GM10847 (cell line): Measurements from ENCODE around the gene EPHB1.

ENCODE experiments used
- POLR2A ChIP-seq: IDR thresholded peaks from 2 replicates; pipeline ENCODE4 v1.6.1; 2011; ENCODE audit not compliant: insufficient read length; ENCODE audit errors: extremely low read depth

The EPHB1 gene

DNA sequence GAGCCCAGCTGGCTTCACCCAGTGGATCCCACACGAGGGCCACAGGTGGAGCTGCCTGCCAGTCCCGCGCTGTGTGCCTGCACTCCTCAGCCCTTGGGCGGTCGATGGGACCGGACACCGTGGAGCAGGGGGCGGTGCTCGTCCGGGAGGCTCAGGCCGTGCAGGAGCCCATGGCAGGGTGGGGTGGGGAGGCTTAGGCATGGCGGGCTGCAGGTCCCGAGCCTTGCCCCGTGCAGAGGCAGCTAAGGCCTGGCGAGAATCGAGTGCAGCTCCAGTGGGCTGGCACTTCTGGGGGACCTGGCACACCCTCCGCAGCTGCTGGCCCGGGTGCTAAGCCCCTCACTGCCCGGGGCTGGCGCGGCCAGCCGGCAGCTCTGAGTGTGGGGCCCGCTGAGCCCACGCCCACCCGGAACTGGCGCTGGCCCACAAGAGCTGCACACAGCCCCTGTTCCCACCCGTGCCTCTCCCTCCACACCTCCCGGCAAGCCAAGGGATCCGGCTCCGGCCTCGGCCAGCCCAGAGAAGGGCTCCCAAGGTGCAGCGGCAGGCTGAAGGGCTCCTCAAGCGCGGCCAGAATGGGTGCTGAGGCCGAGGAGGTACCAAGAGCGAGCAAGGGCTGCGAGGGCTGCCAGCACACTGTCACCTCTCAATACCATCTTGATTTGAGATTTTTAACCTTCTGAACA lies 121.4 kb downstream of the EPHB1 start:
- TF ChIP-seq POLR2A, result no peak

DNA sequence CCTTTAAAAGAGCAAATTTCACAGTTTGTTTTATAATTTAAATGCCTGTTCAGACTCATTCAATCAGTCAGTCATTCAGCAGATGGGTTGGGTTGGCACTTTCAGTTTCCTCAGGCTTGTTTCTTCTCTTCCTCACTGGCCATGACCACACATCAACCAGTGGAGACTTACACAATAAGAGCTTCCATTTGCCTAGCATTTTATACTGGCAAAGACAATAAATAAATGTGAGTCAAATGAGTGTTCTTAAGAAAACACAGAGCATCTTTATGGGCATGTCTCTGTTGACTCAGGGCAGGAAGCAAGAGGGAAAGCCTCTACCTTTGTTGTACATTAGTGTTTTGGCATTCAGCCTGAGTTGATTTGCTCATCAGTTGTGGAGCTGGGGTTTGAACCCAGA lies 122.6 kb downstream of the EPHB1 start:
- TF ChIP-seq POLR2A, result no peak

DNA sequence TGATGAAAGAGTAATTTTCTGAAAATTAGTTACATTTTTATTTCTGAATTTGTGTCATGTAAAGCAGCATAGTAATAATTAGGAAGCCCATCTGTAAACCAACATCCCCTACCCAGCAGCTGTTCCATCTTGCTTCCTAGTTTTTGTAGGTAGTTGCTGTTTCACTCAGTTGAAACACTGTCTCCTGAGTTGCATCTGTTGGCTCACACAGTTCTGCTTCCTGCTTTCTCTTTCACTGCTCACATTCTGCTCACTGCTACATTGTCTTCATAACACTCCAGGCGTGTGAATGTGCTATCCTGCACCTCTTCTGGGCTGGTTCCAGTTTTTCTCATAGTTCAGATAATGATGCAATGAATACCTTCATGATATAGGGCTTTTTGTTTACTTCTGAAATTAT lies 123.4 kb downstream of the EPHB1 start:
- TF ChIP-seq POLR2A, result no peak

DNA sequence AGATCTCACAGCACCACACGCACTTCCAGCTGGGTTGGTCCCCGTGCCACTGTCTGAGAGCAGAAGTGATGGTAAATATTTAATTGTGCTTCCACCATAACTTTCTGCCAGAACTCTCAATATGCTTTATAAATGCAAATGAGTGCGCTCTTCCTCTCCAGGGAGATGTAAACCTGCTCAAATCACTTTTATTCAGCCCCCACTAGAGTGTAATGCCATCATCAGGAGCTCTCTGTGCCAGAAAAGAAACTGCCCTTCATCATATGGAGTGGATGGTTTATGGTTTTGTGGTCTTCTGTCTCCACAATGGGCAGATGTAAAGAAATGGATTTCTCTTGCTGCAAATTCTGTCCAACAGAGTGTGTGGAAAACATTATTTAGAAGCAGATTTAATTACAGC lies 127.0 kb downstream of the EPHB1 start:
- TF ChIP-seq POLR2A, result no peak

DNA sequence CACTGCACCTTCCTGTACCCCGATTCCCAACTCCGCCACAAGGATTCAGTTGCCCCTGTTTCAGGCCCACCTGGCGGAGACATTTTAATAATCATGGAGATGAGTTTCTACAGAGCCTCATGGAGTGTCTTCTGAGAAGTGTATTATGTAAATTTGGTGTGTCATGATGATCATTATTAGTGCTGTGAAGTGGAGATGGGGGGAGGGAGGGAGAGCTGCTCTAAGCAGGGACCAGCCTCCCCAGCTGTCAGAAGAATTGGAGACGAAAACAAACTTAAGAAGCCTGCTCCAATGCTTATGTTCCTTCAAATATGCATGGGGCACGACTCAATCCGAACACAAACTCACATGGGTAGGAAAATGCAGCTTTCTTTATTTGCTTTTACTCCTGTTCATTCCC lies 127.8 kb downstream of the EPHB1 start:
- no peak for TF ChIP-seq POLR2A

DNA sequence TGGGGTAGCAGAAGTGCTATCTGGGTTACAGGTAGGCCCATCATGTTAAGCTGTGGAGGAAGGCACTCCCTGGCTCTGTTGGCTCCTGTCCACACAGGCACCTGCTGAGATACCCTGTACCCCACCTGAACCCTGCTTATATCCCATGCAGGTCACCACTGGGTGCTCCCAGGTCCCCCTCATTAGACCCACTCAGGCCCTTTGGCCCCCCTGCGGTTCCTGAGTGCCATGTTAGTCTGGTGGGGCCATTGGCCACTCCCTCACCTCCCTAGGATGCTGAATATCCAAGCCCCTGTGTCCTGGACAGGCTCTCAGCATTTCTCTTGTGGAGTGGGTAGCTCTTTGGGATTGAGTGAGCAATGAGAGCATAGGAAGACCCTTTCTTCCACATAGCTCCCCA lies 128.2 kb downstream of the EPHB1 start:
- TF ChIP-seq POLR2A, result no peak

DNA sequence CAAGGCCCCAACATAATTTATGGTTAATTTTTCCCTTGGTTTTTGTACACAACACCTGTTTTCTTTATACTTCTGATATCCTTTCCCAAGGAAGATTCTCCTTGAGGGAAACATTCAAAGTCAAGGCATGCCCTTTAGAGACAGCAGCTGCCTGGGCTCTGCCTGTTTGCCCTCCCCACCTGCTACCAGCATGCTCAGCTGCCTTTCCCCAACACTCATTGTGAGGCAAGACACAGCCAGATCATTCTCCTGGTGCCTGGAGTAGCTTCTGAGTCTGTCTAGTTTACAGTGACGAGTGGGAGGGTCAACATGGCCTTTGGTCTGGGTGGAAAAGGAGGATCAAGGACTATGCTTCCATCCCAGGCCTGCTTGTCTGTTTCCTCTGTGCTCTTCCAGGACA lies 132.5 kb downstream of the EPHB1 start:
- no peak for TF ChIP-seq POLR2A

DNA sequence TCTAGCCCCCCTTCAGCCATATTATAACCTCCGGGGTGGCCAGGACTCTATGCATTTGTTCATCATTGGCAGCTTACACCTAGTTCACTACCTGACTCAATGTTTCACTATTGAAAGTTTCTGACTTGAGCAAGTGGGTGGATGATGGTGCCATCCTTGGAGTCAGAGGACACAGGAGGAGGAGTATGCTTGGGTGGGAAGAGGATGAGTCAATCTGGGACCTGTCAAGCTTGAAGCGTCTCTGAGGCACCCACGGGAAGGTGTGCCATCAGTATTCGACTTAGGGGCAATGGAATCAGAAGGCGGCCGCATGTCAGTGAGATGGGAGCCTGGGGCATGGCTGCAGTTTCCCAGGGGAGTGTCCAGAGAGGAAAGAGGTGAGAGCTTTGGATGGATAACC lies 133.3 kb downstream of the EPHB1 start:
- TF ChIP-seq POLR2A, result no peak

DNA sequence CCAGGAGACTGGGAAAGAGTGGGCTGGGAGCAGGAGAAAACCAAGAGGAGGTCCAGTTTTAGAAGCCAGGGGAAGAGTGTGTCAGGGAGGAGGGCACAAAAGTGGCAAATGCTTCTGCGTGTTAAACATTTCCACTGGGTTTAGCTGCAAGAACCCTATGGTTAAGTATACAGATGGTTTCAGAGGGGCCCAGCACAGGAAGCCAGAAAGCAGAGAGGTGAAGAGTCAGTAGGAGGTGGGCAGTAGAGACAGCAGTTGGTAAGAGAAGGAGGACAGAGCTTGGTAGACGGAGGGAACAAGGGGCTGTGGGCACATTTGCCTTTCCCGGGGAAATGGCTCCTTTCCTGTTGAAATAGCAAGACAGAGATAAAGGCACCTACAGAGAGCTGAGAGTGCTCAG lies 133.8 kb downstream of the EPHB1 start:
- TF ChIP-seq POLR2A, result no peak

DNA sequence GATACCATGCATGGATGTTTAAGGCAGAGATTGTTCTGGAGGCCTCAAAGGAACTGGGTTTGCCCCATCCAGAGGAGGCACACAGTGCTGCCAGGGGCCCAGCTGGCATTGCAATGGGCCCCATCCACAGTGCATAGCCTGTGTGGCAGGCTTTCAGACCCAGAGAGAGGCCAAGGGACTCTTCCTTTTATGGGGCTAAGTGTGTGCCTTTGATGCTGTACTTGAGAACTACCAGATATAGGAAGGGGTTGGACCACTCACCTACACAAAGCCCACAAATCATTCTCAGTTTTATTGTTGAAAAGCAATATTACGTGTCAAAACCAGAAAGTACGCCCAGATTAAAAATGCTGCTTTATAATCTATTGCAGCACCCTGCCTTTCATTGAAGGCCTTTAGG lies 134.9 kb downstream of the EPHB1 start:
- TF ChIP-seq POLR2A, result no peak

DNA sequence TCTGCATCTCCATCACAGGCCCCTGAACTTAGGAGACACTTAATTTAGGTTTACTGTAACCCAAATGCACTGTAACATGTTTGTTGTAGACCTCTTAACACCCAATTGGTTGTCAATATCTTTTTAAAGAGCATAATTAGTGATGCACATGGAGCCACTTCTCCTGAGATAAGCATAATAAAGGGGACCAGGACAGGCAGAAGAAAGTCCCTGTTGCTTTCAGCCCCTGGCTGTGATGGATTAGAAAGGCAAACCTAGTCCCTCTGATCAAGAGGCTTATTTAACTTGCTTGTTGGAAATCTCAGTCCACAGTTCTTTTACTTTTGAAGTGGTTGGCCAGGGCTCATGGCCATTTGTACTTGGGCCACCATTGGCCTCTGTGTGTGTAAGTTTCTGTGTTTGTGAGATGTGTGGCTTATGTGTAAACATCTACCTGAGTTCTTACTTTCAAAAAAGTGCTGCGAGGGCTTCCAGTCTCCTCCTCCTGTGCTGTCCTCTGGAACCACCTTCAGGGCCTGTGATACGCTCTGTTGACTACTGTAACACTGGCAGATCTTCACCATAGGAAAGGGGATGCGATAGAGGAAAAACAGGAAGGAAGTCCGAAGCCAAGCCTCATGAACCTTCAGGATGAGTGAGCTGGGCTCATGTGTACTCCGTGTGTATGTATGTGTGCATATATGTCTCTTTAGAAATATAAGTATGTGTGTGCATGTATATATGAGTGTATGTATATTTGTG lies 136.2 kb downstream of the EPHB1 start:
- TF ChIP-seq POLR2A, result no peak

DNA sequence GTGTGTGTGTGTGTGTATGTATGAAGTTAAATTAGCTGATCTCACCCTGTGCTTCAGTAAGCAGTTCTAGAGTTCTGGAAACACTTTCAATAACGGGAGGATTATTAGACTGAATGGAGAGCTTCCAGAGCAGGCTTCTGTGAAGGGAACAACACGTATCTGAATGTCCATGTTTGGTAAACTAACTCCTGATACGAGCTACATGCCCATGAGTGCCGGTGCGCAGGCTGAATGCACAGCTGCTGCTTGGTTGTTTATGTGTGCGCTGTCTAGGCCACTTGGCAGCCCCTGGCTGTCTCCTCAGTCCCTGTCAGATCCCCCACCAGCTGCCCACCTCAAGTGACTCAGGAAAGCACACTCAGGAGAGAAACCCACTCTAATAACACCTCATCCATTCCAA lies 137.0 kb downstream of the EPHB1 start:
- TF ChIP-seq POLR2A, result no peak

DNA sequence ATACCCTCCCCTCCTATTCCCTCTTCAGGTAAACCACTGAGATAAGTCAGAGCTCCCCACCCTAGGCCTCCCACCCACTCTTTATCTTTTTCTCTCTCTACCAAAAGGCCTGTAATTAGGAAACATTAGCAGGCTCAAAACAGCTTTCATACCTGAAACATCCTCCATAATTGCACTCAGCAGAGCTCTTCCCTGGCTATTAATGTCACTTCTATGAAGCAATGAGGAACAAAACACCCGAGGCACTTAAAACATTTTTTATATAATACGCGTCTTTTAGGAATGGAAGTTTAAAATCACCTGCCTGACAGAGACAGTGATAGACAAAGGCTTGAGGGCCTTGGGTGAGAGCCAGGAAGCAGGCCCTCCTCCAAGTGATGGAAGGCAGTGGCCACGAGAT lies 138.9 kb downstream of the EPHB1 start:
- TF ChIP-seq POLR2A, result no peak

DNA sequence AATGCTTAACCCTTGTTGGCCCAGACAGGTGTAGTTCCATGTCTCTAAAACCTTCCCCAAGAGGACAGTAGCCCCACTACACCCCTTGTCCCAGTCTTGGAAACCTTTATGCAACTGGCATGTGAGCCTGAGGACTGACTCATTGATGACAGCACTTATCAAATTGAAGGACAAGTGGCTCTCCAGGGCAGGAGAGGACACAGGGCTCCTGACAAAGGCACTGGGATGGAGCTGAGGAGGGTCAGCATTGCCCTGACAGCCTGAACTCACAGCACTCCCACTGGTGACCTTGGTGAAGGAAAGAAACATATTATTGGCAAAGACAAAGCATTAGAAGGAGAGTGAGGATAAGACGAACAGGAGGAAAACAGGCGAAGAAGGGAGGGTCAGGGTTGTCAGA lies 139.9 kb downstream of the EPHB1 start:
- TF ChIP-seq POLR2A, result no peak

DNA sequence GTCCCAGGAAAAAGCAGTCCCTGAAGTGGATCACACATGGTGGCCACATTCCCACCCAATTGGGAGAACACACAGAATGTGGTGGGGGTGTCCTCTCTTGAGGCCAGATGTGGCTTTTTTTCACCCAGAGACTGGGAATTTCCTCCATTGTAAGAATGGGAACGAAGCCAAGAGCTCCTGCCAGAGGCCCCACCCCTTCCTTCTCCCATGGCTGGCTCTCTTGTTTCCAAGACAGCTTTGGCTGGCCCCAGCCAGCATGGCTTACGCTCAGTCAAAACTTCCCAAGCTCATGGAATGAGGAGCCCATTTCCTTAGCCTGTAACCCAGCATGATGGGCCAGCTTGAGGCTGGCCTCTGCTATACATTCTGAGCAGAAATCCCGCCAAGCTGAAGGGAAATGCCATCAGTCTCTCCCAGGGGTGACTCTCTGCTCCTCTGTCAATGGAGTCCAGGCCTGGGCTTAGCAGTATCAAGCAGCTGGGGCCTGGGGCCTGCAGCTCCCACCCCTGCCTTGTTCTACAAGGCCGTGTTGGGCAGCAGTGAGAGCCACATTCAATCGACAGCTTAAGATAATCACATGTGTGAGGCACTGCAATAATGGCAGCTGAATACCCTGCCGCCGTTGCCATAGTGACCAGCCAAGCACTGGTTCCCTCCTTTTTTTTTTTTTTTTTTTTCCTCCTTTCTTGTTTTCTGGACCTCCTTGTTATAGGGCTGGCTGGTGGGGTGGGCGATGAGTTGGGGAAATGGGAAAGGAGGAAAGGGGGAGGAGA lies 142.4 kb downstream of the EPHB1 start:
- TF ChIP-seq POLR2A, result no peak

DNA sequence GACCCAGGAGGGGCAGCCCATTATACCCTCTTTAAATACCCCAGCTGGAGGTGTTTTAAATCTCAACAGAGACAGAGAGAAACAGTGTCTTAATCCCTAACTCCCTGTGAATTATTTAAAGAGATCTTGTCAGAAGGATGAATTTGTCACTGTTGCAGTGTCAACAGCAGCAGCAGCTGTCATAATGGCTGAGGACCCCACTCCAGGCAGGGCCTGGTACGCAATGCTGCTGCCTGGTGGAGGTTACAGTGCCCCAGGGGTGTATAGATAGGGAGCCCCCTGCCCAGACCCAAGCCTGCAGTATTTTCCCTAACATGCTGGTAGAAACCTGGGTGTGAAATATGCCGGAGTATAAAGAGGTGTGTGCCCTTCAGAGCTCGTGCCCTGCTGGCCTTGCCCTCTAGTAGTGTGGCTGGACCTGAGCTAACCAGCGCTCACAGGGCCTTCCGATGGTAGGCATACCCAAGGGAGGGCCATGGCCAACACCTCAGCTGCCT lies 143.0 kb downstream of the EPHB1 start:
- TF ChIP-seq POLR2A, result no peak

DNA sequence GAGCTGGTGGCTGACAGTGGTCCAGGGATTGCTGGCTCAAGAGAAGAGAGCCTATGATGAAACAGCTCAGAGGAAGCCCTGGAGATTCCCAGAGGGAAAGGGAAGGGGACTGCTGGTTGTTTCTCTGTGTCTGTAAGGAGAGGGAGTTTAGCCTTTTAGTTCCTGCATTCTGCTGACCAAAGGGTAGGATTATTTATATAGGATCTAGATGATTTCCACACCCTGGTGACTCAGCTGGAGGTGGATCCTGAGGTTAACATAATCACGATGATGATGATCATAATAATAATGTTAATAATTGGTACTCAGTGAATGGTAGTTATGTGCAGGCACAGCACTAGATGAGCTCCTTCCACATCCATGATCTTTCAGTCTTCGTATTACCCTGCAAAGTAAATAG lies 144.9 kb downstream of the EPHB1 start:
- TF ChIP-seq POLR2A, result no peak

DNA sequence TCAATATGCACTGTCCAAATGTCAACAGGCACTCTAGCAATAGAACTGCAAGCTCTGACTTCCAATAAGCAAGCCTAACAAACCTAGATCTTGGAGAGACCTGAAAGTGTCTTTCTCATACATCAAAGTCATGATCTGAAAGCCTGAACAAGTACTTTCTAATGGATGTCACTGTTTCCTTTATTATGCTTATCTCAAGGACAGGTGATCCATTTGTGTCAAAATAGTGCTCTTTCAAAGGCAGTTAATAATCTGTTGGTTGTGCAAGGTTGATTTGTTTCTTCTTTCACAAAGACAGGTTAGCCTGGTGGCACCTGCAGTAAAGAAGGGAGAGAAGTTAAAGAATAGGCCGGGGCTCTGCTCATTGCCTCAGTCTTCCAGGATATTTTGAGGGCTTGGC lies 146.8 kb downstream of the EPHB1 start:
- TF ChIP-seq POLR2A, result no peak
